ENCODE measurements around the gene PPP1R13L. TPM values are rescaled to one million over a fixed set of nuclear protein-coding genes. Genes with fewer than 3 reads are reported as not detected.

The PPP1R13L gene
- total RNA-seq, 4 donors from 2014 or later, result 53.1 to 166 (median 87.8) TPM

DNA sequence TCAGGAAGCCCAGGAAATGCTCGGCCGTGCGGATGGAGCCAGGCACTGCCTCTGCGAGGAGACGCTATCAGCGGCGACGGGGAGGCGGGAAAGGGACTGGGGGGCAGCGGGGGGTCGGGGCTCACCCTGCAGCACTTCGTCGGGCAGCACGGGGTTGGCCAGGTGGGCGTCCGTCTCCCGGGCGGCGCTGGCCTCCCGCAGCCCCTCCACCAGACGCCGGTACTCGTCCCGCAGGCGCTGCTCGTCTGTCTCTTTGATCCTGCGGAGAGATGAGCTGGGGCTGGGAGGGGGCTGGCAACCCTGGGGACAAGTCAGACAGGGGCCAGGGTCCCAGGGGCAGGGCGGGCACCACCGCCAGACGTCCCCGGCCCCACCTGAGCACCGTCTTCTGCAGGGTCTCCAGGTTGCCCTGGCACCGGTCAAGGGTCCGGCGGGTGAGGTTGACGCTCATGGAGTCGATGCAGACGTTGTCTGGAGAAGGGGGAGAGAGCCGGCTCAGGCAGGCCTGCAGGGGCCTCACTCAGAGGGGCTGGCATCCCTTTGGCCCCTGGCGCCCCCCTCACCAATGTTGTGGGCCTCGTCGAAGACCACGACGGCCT lies 40.9 kb downstream of the PPP1R13L start:
- Histone ChIP-seq H3K27me3 (no peaks in the 10 kb centered on the region), H3K9me3 (no peaks in the 10 kb centered on the region), H3K4me3 (no peak overlapping the region), H3K27ac (no peak overlapping the region), H3K36me3 (peaks cover 4 to 72% (median 14%) of the 10 kb centered on the region in 3 donors), H3K4me1 (peaks cover 0 to 3% (median 0%) of the 10 kb centered on the region in 3 donors)
- DNase-seq, result no peak
- intact Hi-C loops (cut with DNase I), result no loop called here
- TF ChIP-seq POLR2A (IDR thresholded peaks at IDR 0.05), result no peak
- TF ChIP-seq, protein P1, sequence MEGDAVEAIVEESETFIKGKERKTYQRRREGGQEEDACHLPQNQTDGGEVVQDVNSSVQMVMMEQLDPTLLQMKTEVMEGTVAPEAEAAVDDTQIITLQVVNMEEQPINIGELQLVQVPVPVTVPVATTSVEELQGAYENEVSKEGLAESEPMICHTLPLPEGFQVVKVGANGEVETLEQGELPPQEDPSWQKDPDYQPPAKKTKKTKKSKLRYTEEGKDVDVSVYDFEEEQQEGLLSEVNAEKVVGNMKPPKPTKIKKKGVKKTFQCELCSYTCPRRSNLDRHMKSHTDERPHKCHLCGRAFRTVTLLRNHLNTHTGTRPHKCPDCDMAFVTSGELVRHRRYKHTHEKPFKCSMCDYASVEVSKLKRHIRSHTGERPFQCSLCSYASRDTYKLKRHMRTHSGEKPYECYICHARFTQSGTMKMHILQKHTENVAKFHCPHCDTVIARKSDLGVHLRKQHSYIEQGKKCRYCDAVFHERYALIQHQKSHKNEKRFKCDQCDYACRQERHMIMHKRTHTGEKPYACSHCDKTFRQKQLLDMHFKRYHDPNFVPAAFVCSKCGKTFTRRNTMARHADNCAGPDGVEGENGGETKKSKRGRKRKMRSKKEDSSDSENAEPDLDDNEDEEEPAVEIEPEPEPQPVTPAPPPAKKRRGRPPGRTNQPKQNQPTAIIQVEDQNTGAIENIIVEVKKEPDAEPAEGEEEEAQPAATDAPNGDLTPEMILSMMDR (IDR thresholded peaks at IDR 0.05), result no peak
- 90 to 93% methylated on average over 8 to 9 of the region's 44 CpGs for WGBS, 2 donors

DNA sequence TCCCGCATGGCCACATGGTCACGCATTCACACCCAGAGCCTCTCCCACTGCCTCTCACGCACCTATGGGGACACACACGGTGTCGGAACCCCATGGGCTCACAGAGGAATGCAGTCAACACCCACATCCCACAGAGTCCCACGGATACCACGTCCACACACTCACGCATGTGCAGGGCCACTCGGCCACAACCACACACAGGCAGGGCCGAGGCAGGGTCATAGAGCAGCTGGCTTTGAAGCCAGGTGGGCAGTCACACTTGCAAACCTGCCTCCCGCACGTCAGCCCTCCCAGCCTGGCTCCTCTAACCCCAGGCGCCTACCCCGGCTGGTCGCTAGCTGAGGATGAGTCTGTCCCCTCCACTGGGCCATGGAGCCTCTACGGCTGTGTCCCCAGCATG lies 42.6 kb downstream of the PPP1R13L start:
- Histone ChIP-seq H3K4me3 (no peak overlapping the region), H3K9me3 (no peaks in the 10 kb centered on the region), H3K27me3 (no peaks in the 10 kb centered on the region), H3K27ac (no peak overlapping the region), H3K36me3 (peaks cover 4 to 85% (median 14%) of the 10 kb centered on the region in 3 donors), H3K4me1 (no peaks in the 10 kb centered on the region)
- WGBS, 2 donors, result 84 to 90% methylated on average over 7 to 13 of the region's 16 CpGs
- intact Hi-C loops (cut with DNase I), result no loop called here
- no peak for DNase-seq
- TF ChIP-seq POLR2A (IDR thresholded peaks at IDR 0.05), result no peak
- TF ChIP-seq, protein P1 (IDR thresholded peaks at IDR 0.05), result no peak

DNA sequence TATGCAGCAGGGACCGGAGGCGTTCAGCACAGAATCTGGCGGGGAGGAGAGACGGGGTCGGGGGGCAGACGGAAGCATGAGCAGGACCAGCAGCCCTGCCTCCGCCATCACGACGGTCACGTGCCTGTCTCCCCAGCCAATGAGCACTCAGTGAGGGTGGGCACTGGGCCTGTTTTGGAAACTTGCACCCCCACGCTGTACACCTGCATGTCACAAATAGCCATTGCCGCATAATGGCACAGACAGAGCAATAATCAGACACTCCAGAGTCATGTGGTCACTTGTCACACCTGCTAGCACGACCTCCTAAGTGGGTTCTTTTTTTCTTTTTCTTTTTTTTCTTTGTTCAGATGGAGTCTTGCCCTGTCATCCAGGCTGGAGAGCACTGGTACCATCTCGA lies 43.3 kb downstream of the PPP1R13L start:
- intact Hi-C loops (cut with DNase I), result no loop called here
- Histone ChIP-seq H3K27me3 (no peaks in the 10 kb centered on the region), H3K9me3 (no peaks in the 10 kb centered on the region), H3K27ac (no peak overlapping the region), H3K4me3 (no peak overlapping the region), H3K4me1 (no peaks in the 10 kb centered on the region), H3K36me3 (peaks cover 4 to 91% (median 14%) of the 10 kb centered on the region in 3 donors)
- WGBS, 2 donors, result 89 to 91% methylated on average over 14 of the region's 14 CpGs
- no peak for TF ChIP-seq POLR2A (IDR thresholded peaks at IDR 0.05)
- TF ChIP-seq, protein P1 (IDR thresholded peaks at IDR 0.05), result no peak
- DNase-seq, result no peak

DNA sequence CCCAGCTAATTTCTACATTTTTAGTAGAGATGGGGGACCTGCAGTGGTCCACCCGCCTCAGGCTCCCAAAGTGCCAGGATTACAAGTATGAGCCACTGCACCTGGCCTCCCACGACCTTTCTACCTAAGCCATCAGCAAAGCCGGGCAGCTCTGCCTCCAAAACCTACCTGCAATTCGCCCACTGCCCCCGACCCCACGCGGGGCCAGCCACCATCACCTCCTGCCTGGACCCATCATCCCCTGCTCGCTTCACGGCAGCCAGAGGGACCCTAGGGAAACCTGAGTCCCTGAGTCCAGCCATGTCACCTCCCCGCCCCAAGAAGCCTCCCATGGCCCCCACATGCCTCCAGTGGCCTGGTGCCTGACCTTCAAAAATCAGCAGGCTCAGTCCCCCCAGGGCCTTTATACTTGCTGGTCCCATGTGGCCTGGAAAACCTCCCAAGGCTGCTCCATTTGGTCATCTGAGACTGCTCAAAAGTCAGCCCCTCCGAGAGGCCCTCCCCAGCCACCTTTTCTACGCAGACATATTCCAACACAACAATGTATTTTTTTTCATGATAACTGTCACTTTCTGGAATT lies 46.6 kb downstream of the PPP1R13L start:
- Histone ChIP-seq H3K9me3 (no peaks in the 10 kb centered on the region), H3K4me3 (no peak overlapping the region), H3K27me3 (no peaks in the 10 kb centered on the region), H3K36me3 (peaks cover 4 to 91% (median 7%) of the 10 kb centered on the region in 3 donors), H3K4me1 (no peaks in the 10 kb centered on the region), H3K27ac (no peak overlapping the region)
- intact Hi-C loops (cut with DNase I), result no loop called here
- DNase-seq, result no peak
- WGBS, 2 donors, result 93 to 96% methylated on average over 10 to 11 of the region's 12 CpGs
- no peak for TF ChIP-seq POLR2A (IDR thresholded peaks at IDR 0.05)
- TF ChIP-seq, protein P1 (IDR thresholded peaks at IDR 0.05), result no peak

DNA sequence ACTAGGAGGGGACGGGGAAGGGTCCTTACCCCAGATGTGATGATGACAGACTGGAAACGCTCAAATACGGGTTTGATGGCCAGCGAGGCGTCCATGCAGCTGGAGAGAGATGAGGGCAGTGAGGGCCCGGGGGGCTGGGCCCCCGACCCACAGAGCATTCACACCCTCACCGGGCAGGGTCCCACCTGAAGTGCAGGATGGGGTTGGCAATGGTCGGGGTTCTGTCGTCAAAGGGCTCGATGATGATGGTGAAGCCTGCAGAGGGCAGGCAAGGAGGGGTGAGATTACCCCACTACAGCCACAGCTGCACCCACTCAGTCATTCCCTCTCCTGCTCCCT lies 47.5 kb downstream of the PPP1R13L start:
- no peaks in the 10 kb centered on the region for H3K9me3 ChIP-seq
- DNase-seq, result no peak
- WGBS, 2 donors, result 80 to 87% methylated on average over 3 to 5 of the region's 11 CpGs
- no peaks in the 10 kb centered on the region for H3K27me3 ChIP-seq
- TF ChIP-seq POLR2A (IDR thresholded peaks at IDR 0.05), result no peak
- TF ChIP-seq, protein P1 (IDR thresholded peaks at IDR 0.05), result no peak
- H3K4me1 ChIP-seq, result no peaks in the 10 kb centered on the region
- H3K27ac ChIP-seq, result no peak overlapping the region
- H3K36me3 ChIP-seq, result peaks cover 4 to 91% (median 8%) of the 10 kb centered on the region in 3 donors
- intact Hi-C loops (cut with DNase I), result no loop called here
- H3K4me3 ChIP-seq, result no peak overlapping the region
